GM12872 (cell line): ENCODE measurements around the gene CEP162.

Experiments used
- CTCF ChIP-seq: IDR thresholded peaks from 3 replicates; pipeline ENCODE4 v1.5.1; 2011; ENCODE audit warnings: low read depth, mild to moderate bottlenecking, low read length, moderate library complexity; ENCODE audit not compliant: insufficient read depth

CEP162 gene

GRCh38 chr6:84268781-84269180 is 41.3 kb upstream of the CEP162 start:
- no peak for TF ChIP-seq CTCF

GRCh38 chr6:84263557-84263956 is 36.1 kb upstream of the CEP162 start:
- TF ChIP-seq CTCF = no peak

- TF ChIP-seq CTCF = no peak
Observed at GRCh38 chr6:84260926-84261325, 33.5 kb upstream of the CEP162 start.

GRCh38 chr6:84260196-84260595 is 32.8 kb upstream of the CEP162 start:
- no peak for TF ChIP-seq CTCF

- TF ChIP-seq CTCF = no peak
Observed at GRCh38 chr6:84258866-84259265, 31.4 kb upstream of the CEP162 start.

- TF ChIP-seq CTCF = no peak
Observed at GRCh38 chr6:84258268-84258667, 30.8 kb upstream of the CEP162 start.

- no peak for TF ChIP-seq CTCF
Observed at GRCh38 chr6:84255641-84256040, 28.2 kb upstream of the CEP162 start.

GRCh38 chr6:84253380-84253779 is 25.9 kb upstream of the CEP162 start:
- TF ChIP-seq CTCF = no peak
